IMR-90 (cell line): ENCODE results near the gene KDR. TPM values are rescaled to one million over a fixed set of nuclear protein-coding genes. Genes with fewer than 3 reads are reported as not detected.

Experiments used
- ATAC-seq: fragments of 200-7000 bp; cut with Tn5 transposase; 2 replicates; pipeline ENCODE4 v1.9.1; 2020; ENCODE audit warnings: low read depth, mild to moderate bottlenecking, moderate library complexity
- BruUV-seq: library from RNA; stranded (reverse); fragments of 400-500 nt; replicated peaks from 2 replicates; lab custom pipeline; 2021; lab: Mats Ljungman, UMichigan
- CTCF ChIA-PET: fragments of 300-600 bp; formaldehyde crosslinking; extraction: SDS; loops from one replicate; lab custom pipeline; 2021; ENCODE audit warnings: antibody characterized with exemption; lab: Yijun Ruan, JAX
- POLR2A ChIA-PET: fragments of 300-600 bp; sonication (Branson Sonifier 250); formaldehyde crosslinking; loops from one replicate; lab custom pipeline; 2022; ENCODE audit warnings: antibody characterized with exemption; ENCODE audit not compliant: unreplicated experiment; lab: Charles Lee
- DNase-seq: peaks from one replicate; pipeline ENCODE4 v3.0.0; 2013
- H2AFZ ChIP-seq: replicated peaks from 2 replicates; pipeline ENCODE3; 2013; ENCODE audit warnings: low read length, mild to moderate bottlenecking; ENCODE audit not compliant: poor library complexity
- H2AK5ac ChIP-seq: 2 replicates; pipeline ENCODE4 v1.6.1; 2013; ENCODE audit warnings: low read depth, low read length, inconsistent platforms
- H2AK9ac ChIP-seq: replicated peaks from 2 replicates; pipeline ENCODE3; 2013; ENCODE audit warnings: mild to moderate bottlenecking, low read depth, low read length, moderate library complexity; ENCODE audit not compliant: poor library complexity
- H2BK120ac ChIP-seq: 2 replicates; pipeline ENCODE4 v1.6.1; 2013; ENCODE audit warnings: low read depth, low read length, inconsistent platforms
- H2BK15ac ChIP-seq: 3 replicates; pipeline ENCODE4 v1.6.1; 2013; ENCODE audit warnings: low read depth, low read length, inconsistent platforms
- H2BK20ac ChIP-seq: 2 replicates; pipeline ENCODE4 v1.6.1; 2013; ENCODE audit warnings: low read depth, mild to moderate bottlenecking, inconsistent platforms, low read length, moderate library complexity
- H2BK5ac ChIP-seq: 2 replicates; pipeline ENCODE4 v1.6.1; 2013; ENCODE audit warnings: mild to moderate bottlenecking, low read depth, low read length, inconsistent platforms; ENCODE audit not compliant: poor library complexity, severe bottlenecking
- H3K14ac ChIP-seq: replicated peaks from 2 replicates; pipeline ENCODE4 v1.6.1; 2013; ENCODE audit warnings: low read depth, low read length, inconsistent platforms
- H3K18ac ChIP-seq: 2 replicates; pipeline ENCODE4 v1.6.1; 2013; ENCODE audit warnings: low read depth, low read length, control low read depth
- H3K23ac ChIP-seq: 2 replicates; pipeline ENCODE4 v1.6.1; 2013; ENCODE audit warnings: low read depth, low read length, inconsistent platforms
- H3K27ac ChIP-seq: 2 replicates; pipeline ENCODE4 v1.5.1; 2013; ENCODE audit warnings: mild to moderate bottlenecking, control low read depth, low read length; ENCODE audit not compliant: insufficient read depth
- H3K27me3 ChIP-seq: 2 replicates; pipeline ENCODE4 v1.6.1; 2013; ENCODE audit warnings: low read length; ENCODE audit not compliant: control insufficient read depth, insufficient read depth
- H3K36me3 ChIP-seq: 2 replicates; pipeline ENCODE4 v1.6.1; 2013; ENCODE audit warnings: low read length, mixed read lengths; ENCODE audit not compliant: control insufficient read depth, insufficient read depth
- H3K4ac ChIP-seq: 2 replicates; pipeline ENCODE4 v1.6.1; 2013; ENCODE audit warnings: low read depth, low read length, inconsistent platforms
- H3K4me1 ChIP-seq: 2 replicates; pipeline ENCODE4 v1.6.1; 2013; ENCODE audit warnings: low read length, mixed read lengths; ENCODE audit not compliant: control insufficient read depth, insufficient read depth
- H3K4me2 ChIP-seq: 2 replicates; pipeline ENCODE4 v1.6.1; 2013; ENCODE audit warnings: low read depth, mild to moderate bottlenecking, control low read depth, low read length, moderate library complexity
- H3K4me3 ChIP-seq: 2 replicates; pipeline ENCODE4 v1.5.1; 2013; ENCODE audit warnings: low read depth, mild to moderate bottlenecking, control low read depth, low read length, moderate library complexity; ENCODE audit not compliant: insufficient read depth
- H3K56ac ChIP-seq: 2 replicates; pipeline ENCODE4 v1.6.1; 2013; ENCODE audit warnings: low read length, inconsistent platforms; ENCODE audit not compliant: insufficient read depth; ENCODE audit errors: extremely low read depth
- H3K79me1 ChIP-seq, 2 experiments: 2 replicates each; pipeline ENCODE4 v1.6.1; 2013; ENCODE audit warnings: low read length in 2 of 2, inconsistent platforms in 1 of 2, low read depth in 1 of 2
- H3K9ac ChIP-seq: 2 replicates; pipeline ENCODE4 v1.6.1; 2013; ENCODE audit warnings: low read depth, low read length, control low read depth
- H3K9me1 ChIP-seq: 2 replicates; pipeline ENCODE4 v1.6.1; 2013; ENCODE audit warnings: low read length, inconsistent platforms; ENCODE audit not compliant: insufficient read depth
- H3K9me3 ChIP-seq: 2 replicates; pipeline ENCODE4 v1.6.1; 2013; ENCODE audit warnings: low read length; ENCODE audit not compliant: control insufficient read depth, insufficient read depth
- H4K20me1 ChIP-seq: 2 replicates; pipeline ENCODE4 v1.6.1; 2013; ENCODE audit warnings: low read length, inconsistent platforms; ENCODE audit not compliant: insufficient read depth
- H4K5ac ChIP-seq: 2 replicates; pipeline ENCODE4 v1.6.1; 2013; ENCODE audit warnings: mild to moderate bottlenecking, low read depth, low read length, control low read depth
- H4K8ac ChIP-seq, 2 experiments: 2 replicates each; pipeline ENCODE4 v1.6.1; 2013; ENCODE audit warnings: low read depth in 2 of 2, low read length in 2 of 2, control low read depth in 1 of 2, inconsistent platforms in 1 of 2
- H4K91ac ChIP-seq: 2 replicates; pipeline ENCODE4 v1.6.1; 2013; ENCODE audit warnings: low read depth, low read length, inconsistent platforms; ENCODE audit not compliant: insufficient read depth
- CEBPB ChIP-seq: IDR thresholded peaks from 2 replicates; pipeline ENCODE4 v1.6.1; 2012; ENCODE audit warnings: low read depth, low read length, improper control_type of control experiment
- CTCF ChIP-seq: conservative IDR thresholded peaks from 2 replicates; pipeline ENCODE4 v1.5.1; 2012; ENCODE audit warnings: mild to moderate bottlenecking, low read depth, low read length, improper control_type of control experiment
- ELK1 ChIP-seq: fragments of 150-350 bp; IDR thresholded peaks from 2 replicates; pipeline ENCODE4 v1.6.1; 2016; ENCODE audit warnings: low read depth, mild to moderate bottlenecking, low read length, moderate library complexity, borderline replicate concordance
- MAFK ChIP-seq: IDR thresholded peaks from 2 replicates; pipeline ENCODE4 v1.6.1; 2012; ENCODE audit warnings: low read depth, low read length, improper control_type of control experiment
- MAZ ChIP-seq: IDR thresholded peaks from 2 replicates; pipeline ENCODE4 v1.6.1; 2012; ENCODE audit warnings: low read depth, mild to moderate bottlenecking, low read length, improper control_type of control experiment, moderate library complexity, borderline replicate concordance
- MXI1 ChIP-seq: IDR thresholded peaks from 2 replicates; pipeline ENCODE4 v1.6.1; 2012; ENCODE audit warnings: low read depth, mild to moderate bottlenecking, low read length, moderate library complexity, borderline replicate concordance
- NFE2L2 ChIP-seq: fragments of 150-350 bp; IDR thresholded peaks from 2 replicates; pipeline ENCODE4 v1.6.1; 2016; ENCODE audit warnings: low read depth, mild to moderate bottlenecking, low read length
- USF2 ChIP-seq: fragments of 150-350 bp; IDR thresholded peaks from 2 replicates; pipeline ENCODE4 v1.6.1; 2017; ENCODE audit warnings: mild to moderate bottlenecking, antibody characterized with exemption, low read length, low read depth
- WGBS, 2 experiments: methylation state at CpG; one replicate each; pipeline versions ENCODE4 v1.1.5 to v1.1.7; 2013; ENCODE audit warnings: missing lambda C conversion rate in 2 of 2; ENCODE audit not compliant: insufficient read length in 1 of 2; ENCODE audit errors: extremely low coverage in 2 of 2; 5-methylcytosine and 5-hydroxymethylcytosine counted together
- dilution Hi-C: fragments of 300-500 bp; cut with HindIII; formaldehyde crosslinking; loops from one replicate; pipeline ENCODE4 v1.14.3; 2018; ENCODE audit warnings: low sequenced_read_pairs; ENCODE audit not compliant: unreplicated experiment
- in situ Hi-C: fragments of 300-500 bp; cut with MboI; formaldehyde crosslinking; loops from 3 replicates; pipeline ENCODE4 v1.14.3; 2019; ENCODE audit warnings: low sequenced_read_pairs, inconsistent platforms, mixed read lengths
- intact Hi-C: fragments of 100-400 bp; cut with micrococcal nuclease; formaldehyde crosslinking; loops from 2 replicates; pipeline ENCODE4 v1.10.0; 2022
- polyA plus RNA-seq, 3 experiments: library from polyadenylated mRNA; depleted of rRNA; stranded (reverse); fragments of >200 nt; gene quantifications; 2 replicates each; pipeline ENCODE4 v1.2.3, GENCODE V29; 2012; ENCODE audit warnings: low replicate concordance in 1 of 3
- total RNA-seq: library from RNA; depleted of rRNA; stranded (reverse); fragments of >200 nt; gene quantifications from 2 replicates; pipeline ENCODE4 v1.2.3, GENCODE V29; 2012

Gene KDR
- total and polyA plus RNA-seq, 2 of the 4 experiments (the other 2 are of a cell fraction) = not detected

- Histone ChIP-seq H3K4ac (no peak overlapping the region), H4K8ac (no peak overlapping the region), H3K4me2 (no peak overlapping the region), H4K91ac (no peak overlapping the region), H3K9me3 (no peaks in the 10 kb centered on the region), H3K27ac (no peak overlapping the region), H4K20me1 (no peaks in the 10 kb centered on the region), H3K4me3 (no peak overlapping the region), H3K27me3 (peaks cover 9% of the 10 kb centered on the region), H3K4me1 (no peaks in the 10 kb centered on the region), H2BK15ac (no peak overlapping the region), H3K9ac (no peak overlapping the region), H2BK120ac (no peak overlapping the region), H2AFZ (no peak overlapping the region), H3K18ac (no peak overlapping the region), H2BK5ac (no peak overlapping the region), H3K79me1 (no peaks in the 10 kb centered on the region), H3K9me1 (no peaks in the 10 kb centered on the region), H4K5ac (no peak overlapping the region), H2BK20ac (no peak overlapping the region), H2AK5ac (no peak overlapping the region), H2AK9ac (no peak overlapping the region), H3K23ac (no peak overlapping the region), H3K36me3 (no peaks in the 10 kb centered on the region), H3K56ac (no peak overlapping the region), H3K14ac (no peak overlapping the region)
- no CpG with 5 or more reads among the region's 1 CpG for WGBS, 2 experiments
- in situ Hi-C loops (no loop called here), dilution Hi-C loops (no loop called here), intact Hi-C loops (no loop called here)
- DNase-seq (no peak), ATAC-seq (no peak)
- TF ChIP-seq MAFK (no peak), MXI1 (no peak), USF2 (no peak), CTCF (no peak), MAZ (no peak), NFE2L2 (no peak), ELK1 (no peak), CEBPB (no peak)
- CTCF ChIA-PET = no interaction called here
- BruUV-seq = no TSS peak
- POLR2A ChIA-PET = no interaction called here
These were observed 89.5 kb downstream of the KDR start for GRCh38 chr4:55035892-55036291.
